Mesodermal cell (in vitro differentiated cells): ENCODE measurements around the gene TMEM39A. TPM values are rescaled to one million over a fixed set of nuclear protein-coding genes. Genes with fewer than 3 reads are reported as not detected.

ENCODE experiments used
- H3K27ac ChIP-seq: 2 replicates; pipeline ENCODE4 v1.7.0; 2013; ENCODE audit warnings: mild to moderate bottlenecking, low read depth, low read length, moderate library complexity; ENCODE audit not compliant: severe bottlenecking
- H3K36me3 ChIP-seq: 2 replicates; pipeline ENCODE4 v1.7.1; 2013; ENCODE audit warnings: mild to moderate bottlenecking, low read length, moderate library complexity; ENCODE audit not compliant: control insufficient read depth, insufficient read depth
- H3K4me1 ChIP-seq: one replicate; pipeline ENCODE4 v1.7.1; 2013; ENCODE audit warnings: mild to moderate bottlenecking, low read length; ENCODE audit not compliant: insufficient read depth, control insufficient read depth, poor library complexity, severe bottlenecking
- H3K4me3 ChIP-seq: 2 replicates; pipeline ENCODE4 v1.7.0; 2013; ENCODE audit warnings: low read length, control low read depth, mild to moderate bottlenecking; ENCODE audit not compliant: insufficient read depth, poor library complexity, severe bottlenecking; ENCODE audit errors: extremely low read depth
- H3K9me3 ChIP-seq: 2 replicates; pipeline ENCODE4 v1.7.1; 2013; ENCODE audit warnings: mild to moderate bottlenecking, low read length, moderate library complexity; ENCODE audit not compliant: control insufficient read depth
- WGBS, 2 experiments: methylation state at CpG; one replicate each; pipeline ENCODE4 v1.1.5; 2013; ENCODE audit warnings: missing lambda C conversion rate in 2 of 2; ENCODE audit not compliant: insufficient coverage in 2 of 2; 5-methylcytosine and 5-hydroxymethylcytosine counted together
- polyA plus RNA-seq, 2 experiments: library from polyadenylated mRNA; stranded (reverse); fragments of 50-300 nt; gene quantifications; one replicate each; pipeline ENCODE4 v1.2.3, GENCODE V29; 2013

TMEM39A gene, protein sequence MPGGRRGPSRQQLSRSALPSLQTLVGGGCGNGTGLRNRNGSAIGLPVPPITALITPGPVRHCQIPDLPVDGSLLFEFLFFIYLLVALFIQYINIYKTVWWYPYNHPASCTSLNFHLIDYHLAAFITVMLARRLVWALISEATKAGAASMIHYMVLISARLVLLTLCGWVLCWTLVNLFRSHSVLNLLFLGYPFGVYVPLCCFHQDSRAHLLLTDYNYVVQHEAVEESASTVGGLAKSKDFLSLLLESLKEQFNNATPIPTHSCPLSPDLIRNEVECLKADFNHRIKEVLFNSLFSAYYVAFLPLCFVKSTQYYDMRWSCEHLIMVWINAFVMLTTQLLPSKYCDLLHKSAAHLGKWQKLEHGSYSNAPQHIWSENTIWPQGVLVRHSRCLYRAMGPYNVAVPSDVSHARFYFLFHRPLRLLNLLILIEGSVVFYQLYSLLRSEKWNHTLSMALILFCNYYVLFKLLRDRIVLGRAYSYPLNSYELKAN
- 55.9 TPM for polyA plus RNA-seq (2013, experiment 1 of 2)
- polyA plus RNA-seq (2013, experiment 2 of 2) = 46.9 TPM

GRCh38 chr3:119463171-119464169, at the start of gene TMEM39A:
Gene TMEM39A (minus strand): TSS chr3:119463615. CDS start chr3:119462074, 1,541 bp downstream.
- Histone ChIP-seq H3K4me3 (peak within 1 kb of the TSS; percentile 95), H3K4me1 (no peaks in the 10 kb centered on the region), H3K9me3 (no peaks in the 10 kb centered on the region), H3K36me3 (peaks cover 34% of the 10 kb centered on the region), H3K27ac (peak within 1 kb of the TSS; percentile 96)
- WGBS, 2 experiments = 3 to 5% methylated on average over 44 to 48 of the region's 51 CpGs

DNA sequence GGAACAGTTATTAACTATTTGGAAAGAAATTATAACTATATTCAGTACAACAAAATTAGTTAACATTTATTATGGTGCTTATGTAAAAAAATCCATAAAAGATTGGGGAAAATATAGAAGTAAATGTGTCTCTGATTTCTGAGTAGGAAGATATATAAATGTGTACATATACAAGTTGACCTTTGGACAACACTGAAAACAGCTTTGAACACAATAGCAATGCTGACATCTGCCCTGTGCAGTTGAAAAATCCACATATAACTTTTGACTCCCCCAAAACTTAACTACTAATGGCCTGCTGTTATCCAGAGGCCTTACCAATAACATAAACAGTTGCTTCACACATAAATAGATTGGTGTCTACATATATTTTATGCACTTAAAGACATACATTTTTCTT, 47.3 kb upstream of the TMEM39A start:
- Histone ChIP-seq H3K4me3 (no peak overlapping the region), H3K9me3 (no peaks in the 10 kb centered on the region), H3K27ac (no peak overlapping the region), H3K4me1 (no peaks in the 10 kb centered on the region), H3K36me3 (peaks cover 59% of the 10 kb centered on the region)

DNA sequence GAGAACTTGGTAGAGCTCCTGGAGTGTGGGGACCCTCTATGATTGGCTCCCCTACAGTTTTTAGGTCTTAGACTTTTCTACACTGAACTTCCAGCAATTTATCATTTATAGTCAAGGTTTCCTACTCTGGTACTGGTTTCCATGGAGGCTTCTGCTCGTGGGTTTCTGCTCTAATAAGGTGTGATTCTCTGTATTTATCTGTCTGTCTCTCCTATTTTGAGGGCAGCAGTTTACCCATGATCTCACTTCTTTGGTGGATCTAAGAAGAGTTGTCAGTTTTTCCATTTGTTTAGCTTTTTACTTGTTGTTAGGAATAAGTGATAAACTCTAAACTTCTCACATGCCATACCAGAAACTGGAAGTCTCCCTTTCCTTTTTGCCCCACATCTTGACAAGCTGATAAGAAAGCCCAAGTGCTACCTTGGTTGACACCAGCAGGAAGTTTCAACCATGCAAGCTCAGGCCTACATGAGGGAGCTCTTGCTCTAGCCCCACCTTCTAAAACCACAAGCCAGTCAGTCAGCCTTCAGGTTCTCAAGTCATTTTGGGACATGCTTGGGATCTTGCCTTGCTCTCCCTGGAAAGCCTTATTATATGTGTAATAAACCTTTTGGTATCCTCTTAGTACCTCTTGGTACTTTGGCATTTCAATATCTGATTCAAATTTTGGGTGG, 44.9 kb upstream of the TMEM39A start:
- Histone ChIP-seq H3K9me3 (no peaks in the 10 kb centered on the region), H3K4me1 (no peaks in the 10 kb centered on the region), H3K36me3 (peaks cover 64% of the 10 kb centered on the region), H3K4me3 (no peak overlapping the region), H3K27ac (no peak overlapping the region)
- no CpG with 5 or more reads among the region's 1 CpG for WGBS, 2 experiments

DNA sequence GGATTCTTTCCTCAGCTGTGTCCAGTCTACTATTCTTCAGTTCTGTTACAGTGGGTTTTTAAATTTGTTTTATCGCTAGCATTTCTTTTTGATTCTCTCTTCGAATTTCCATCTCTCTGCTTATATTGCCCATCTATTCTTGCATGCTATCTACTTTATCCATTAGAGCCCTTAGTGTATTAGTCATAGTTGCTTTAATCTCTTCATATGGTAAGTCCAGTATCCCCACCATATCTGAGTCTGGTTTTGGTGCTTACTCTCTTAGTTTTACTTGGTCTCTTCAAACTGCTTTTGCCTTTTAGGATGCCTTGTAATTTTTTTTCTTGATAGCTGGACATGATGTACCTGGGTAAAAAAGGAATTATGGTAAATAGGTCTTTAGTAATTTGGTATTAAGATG, 44.0 kb upstream of the TMEM39A start:
- no peak overlapping the region for H3K27ac ChIP-seq

GRCh38 chr3:119506631-119507030, 43.2 kb upstream of the TMEM39A start:
- Histone ChIP-seq H3K36me3 (peaks cover 74% of the 10 kb centered on the region), H3K4me3 (no peak overlapping the region), H3K9me3 (no peaks in the 10 kb centered on the region), H3K27ac (no peak overlapping the region), H3K4me1 (no peaks in the 10 kb centered on the region)
- WGBS, 2 experiments = 95 to 100% methylated on average over 3 of the region's 4 CpGs

More for the DNA sequence above, 44.0 kb upstream of the TMEM39A start:
- Histone ChIP-seq H3K4me1 (no peaks in the 10 kb centered on the region), H3K4me3 (no peak overlapping the region), H3K9me3 (no peaks in the 10 kb centered on the region), H3K36me3 (peaks cover 70% of the 10 kb centered on the region)
- WGBS, 2 experiments = no CpG with 5 or more reads among the region's 2 CpGs

DNA sequence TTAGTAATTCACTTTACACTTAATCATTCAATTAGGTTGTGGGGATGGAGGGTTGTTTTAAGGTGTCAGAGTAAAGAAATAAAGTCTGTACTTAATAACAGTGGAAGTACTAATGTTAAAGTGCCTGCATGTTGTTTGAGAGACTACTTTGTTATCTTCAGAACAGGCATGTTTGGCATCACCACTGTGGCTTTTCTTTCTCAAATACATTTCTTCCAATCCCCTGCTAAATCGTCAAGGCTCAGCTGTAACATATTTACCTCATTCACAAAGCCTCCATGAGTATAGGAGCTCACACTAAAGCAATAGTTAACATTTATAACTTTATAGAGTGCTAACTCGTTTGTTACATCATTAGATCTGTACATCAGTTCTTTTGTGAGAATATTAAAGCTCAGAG, 37.5 kb upstream of the TMEM39A start:
- 86% methylated on average over 1 of the region's 2 CpGs; no CpG with 5 or more reads in 1 of the 2 experiments for WGBS, 2 experiments
- Histone ChIP-seq H3K4me1 (peaks cover 8% of the 10 kb centered on the region), H3K27ac (no peak overlapping the region), H3K36me3 (peaks cover 39% of the 10 kb centered on the region), H3K9me3 (no peaks in the 10 kb centered on the region), H3K4me3 (no peak overlapping the region)

GRCh38 chr3:119500265-119500664, 36.9 kb upstream of the TMEM39A start:
- Histone ChIP-seq H3K36me3 (peaks cover 33% of the 10 kb centered on the region), H3K27ac (no peak overlapping the region), H3K4me3 (no peak overlapping the region), H3K4me1 (peaks cover 8% of the 10 kb centered on the region), H3K9me3 (no peaks in the 10 kb centered on the region)
- WGBS, 2 experiments = 80% methylated on average over 2 of the region's 4 CpGs; no CpG with 5 or more reads in 1 of the 2 experiments

GRCh38 chr3:119498186-119499011, 35.0 kb upstream of the TMEM39A start, which contains the start of gene TIMMDC1:
Gene TIMMDC1 (plus strand): TSS chr3:119498547. CDS start chr3:119498734, 187 bp downstream.
- peak within 1 kb of the TSS; percentile 94 for H3K27ac ChIP-seq
- H3K4me1 ChIP-seq = peaks cover 8% of the 10 kb centered on the region
- peaks cover 15% of the 10 kb centered on the region for H3K36me3 ChIP-seq
- WGBS, 2 experiments = 1 to 2% methylated on average over 47 to 56 of the region's 58 CpGs
- peak within 1 kb of the TSS; percentile 72 for H3K4me3 ChIP-seq
- H3K9me3 ChIP-seq = no peaks in the 10 kb centered on the region

DNA sequence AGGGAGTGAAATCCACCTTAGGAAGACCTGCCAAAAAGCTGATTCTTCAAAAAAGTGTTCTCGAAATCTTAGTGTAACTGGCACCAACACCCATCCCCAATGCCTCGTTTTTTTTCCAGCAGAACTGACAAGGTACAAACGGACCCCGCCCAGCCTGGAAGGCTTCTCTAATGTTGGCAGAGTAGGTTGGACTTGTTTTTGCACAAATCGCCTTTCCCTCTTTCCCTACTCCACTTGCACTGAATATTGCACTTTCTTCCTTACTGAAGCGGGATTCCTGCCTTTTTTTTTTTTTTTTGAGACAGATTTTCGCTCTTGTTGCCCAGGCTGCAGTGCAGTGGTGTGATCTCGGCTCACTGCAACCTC, 34.4 kb upstream of the TMEM39A start:
- peak overlapping the region; percentile 94 for H3K27ac ChIP-seq
- WGBS, 2 experiments = 20 to 26% methylated on average over 4 of the region's 8 CpGs
- H3K36me3 ChIP-seq = peaks cover 9% of the 10 kb centered on the region
- peaks cover 8% of the 10 kb centered on the region for H3K4me1 ChIP-seq
- H3K9me3 ChIP-seq = no peaks in the 10 kb centered on the region
- peak overlapping the region; percentile 72 for H3K4me3 ChIP-seq
